IMR-90 (cell line): ENCODE measurements around the gene NHSL1. TPM values are rescaled to one million over a fixed set of nuclear protein-coding genes. Genes with fewer than 3 reads are reported as not detected.

ENCODE experiments used
- ATAC-seq: fragments of 200-7000 bp; cut with Tn5 transposase; 2 replicates; pipeline ENCODE4 v1.9.1; 2020; ENCODE audit warnings: low read depth, mild to moderate bottlenecking, moderate library complexity
- BruUV-seq: library from RNA; stranded (reverse); fragments of 400-500 nt; replicated peaks from 2 replicates; lab custom pipeline; 2021; lab: Mats Ljungman, UMichigan
- CTCF ChIA-PET: fragments of 300-600 bp; formaldehyde crosslinking; extraction: SDS; loops from one replicate; lab custom pipeline; 2021; ENCODE audit warnings: antibody characterized with exemption; lab: Yijun Ruan, JAX
- POLR2A ChIA-PET: fragments of 300-600 bp; sonication (Branson Sonifier 250); formaldehyde crosslinking; loops from one replicate; lab custom pipeline; 2022; ENCODE audit warnings: antibody characterized with exemption; ENCODE audit not compliant: unreplicated experiment; lab: Charles Lee
- DNase-seq: peaks from one replicate; pipeline ENCODE4 v3.0.0; 2013
- H2AFZ ChIP-seq: replicated peaks from 2 replicates; pipeline ENCODE3; 2013; ENCODE audit warnings: low read length, mild to moderate bottlenecking; ENCODE audit not compliant: poor library complexity
- H2AK5ac ChIP-seq: 2 replicates; pipeline ENCODE4 v1.6.1; 2013; ENCODE audit warnings: low read depth, low read length, inconsistent platforms
- H2AK9ac ChIP-seq: replicated peaks from 2 replicates; pipeline ENCODE3; 2013; ENCODE audit warnings: mild to moderate bottlenecking, low read depth, low read length, moderate library complexity; ENCODE audit not compliant: poor library complexity
- H2BK120ac ChIP-seq: 2 replicates; pipeline ENCODE4 v1.6.1; 2013; ENCODE audit warnings: low read depth, low read length, inconsistent platforms
- H2BK15ac ChIP-seq: 3 replicates; pipeline ENCODE4 v1.6.1; 2013; ENCODE audit warnings: low read depth, low read length, inconsistent platforms
- H2BK20ac ChIP-seq: 2 replicates; pipeline ENCODE4 v1.6.1; 2013; ENCODE audit warnings: low read depth, mild to moderate bottlenecking, inconsistent platforms, low read length, moderate library complexity
- H2BK5ac ChIP-seq: 2 replicates; pipeline ENCODE4 v1.6.1; 2013; ENCODE audit warnings: mild to moderate bottlenecking, low read depth, low read length, inconsistent platforms; ENCODE audit not compliant: poor library complexity, severe bottlenecking
- H3K14ac ChIP-seq: replicated peaks from 2 replicates; pipeline ENCODE4 v1.6.1; 2013; ENCODE audit warnings: low read depth, low read length, inconsistent platforms
- H3K18ac ChIP-seq: 2 replicates; pipeline ENCODE4 v1.6.1; 2013; ENCODE audit warnings: low read depth, low read length, control low read depth
- H3K23ac ChIP-seq: 2 replicates; pipeline ENCODE4 v1.6.1; 2013; ENCODE audit warnings: low read depth, low read length, inconsistent platforms
- H3K27ac ChIP-seq: 2 replicates; pipeline ENCODE4 v1.5.1; 2013; ENCODE audit warnings: mild to moderate bottlenecking, control low read depth, low read length; ENCODE audit not compliant: insufficient read depth
- H3K27me3 ChIP-seq: 2 replicates; pipeline ENCODE4 v1.6.1; 2013; ENCODE audit warnings: low read length; ENCODE audit not compliant: control insufficient read depth, insufficient read depth
- H3K36me3 ChIP-seq: 2 replicates; pipeline ENCODE4 v1.6.1; 2013; ENCODE audit warnings: low read length, mixed read lengths; ENCODE audit not compliant: control insufficient read depth, insufficient read depth
- H3K4ac ChIP-seq: 2 replicates; pipeline ENCODE4 v1.6.1; 2013; ENCODE audit warnings: low read depth, low read length, inconsistent platforms
- H3K4me1 ChIP-seq: 2 replicates; pipeline ENCODE4 v1.6.1; 2013; ENCODE audit warnings: low read length, mixed read lengths; ENCODE audit not compliant: control insufficient read depth, insufficient read depth
- H3K4me2 ChIP-seq: 2 replicates; pipeline ENCODE4 v1.6.1; 2013; ENCODE audit warnings: low read depth, mild to moderate bottlenecking, control low read depth, low read length, moderate library complexity
- H3K4me3 ChIP-seq: 2 replicates; pipeline ENCODE4 v1.5.1; 2013; ENCODE audit warnings: low read depth, mild to moderate bottlenecking, control low read depth, low read length, moderate library complexity; ENCODE audit not compliant: insufficient read depth
- H3K56ac ChIP-seq: 2 replicates; pipeline ENCODE4 v1.6.1; 2013; ENCODE audit warnings: low read length, inconsistent platforms; ENCODE audit not compliant: insufficient read depth; ENCODE audit errors: extremely low read depth
- H3K79me1 ChIP-seq, 2 experiments: 2 replicates each; pipeline ENCODE4 v1.6.1; 2013; ENCODE audit warnings: low read length in 2 of 2, inconsistent platforms in 1 of 2, low read depth in 1 of 2
- H3K9ac ChIP-seq: 2 replicates; pipeline ENCODE4 v1.6.1; 2013; ENCODE audit warnings: low read depth, low read length, control low read depth
- H3K9me1 ChIP-seq: 2 replicates; pipeline ENCODE4 v1.6.1; 2013; ENCODE audit warnings: low read length, inconsistent platforms; ENCODE audit not compliant: insufficient read depth
- H3K9me3 ChIP-seq: 2 replicates; pipeline ENCODE4 v1.6.1; 2013; ENCODE audit warnings: low read length; ENCODE audit not compliant: control insufficient read depth, insufficient read depth
- H4K20me1 ChIP-seq: 2 replicates; pipeline ENCODE4 v1.6.1; 2013; ENCODE audit warnings: low read length, inconsistent platforms; ENCODE audit not compliant: insufficient read depth
- H4K5ac ChIP-seq: 2 replicates; pipeline ENCODE4 v1.6.1; 2013; ENCODE audit warnings: mild to moderate bottlenecking, low read depth, low read length, control low read depth
- H4K8ac ChIP-seq, 2 experiments: 2 replicates each; pipeline ENCODE4 v1.6.1; 2013; ENCODE audit warnings: low read depth in 2 of 2, low read length in 2 of 2, control low read depth in 1 of 2, inconsistent platforms in 1 of 2
- H4K91ac ChIP-seq: 2 replicates; pipeline ENCODE4 v1.6.1; 2013; ENCODE audit warnings: low read depth, low read length, inconsistent platforms; ENCODE audit not compliant: insufficient read depth
- BHLHE40 ChIP-seq: fragments of 150-350 bp; IDR thresholded peaks from 2 replicates; pipeline ENCODE4 v1.6.1; 2016; ENCODE audit warnings: mild to moderate bottlenecking, low read depth, low read length
- WGBS, 2 experiments: methylation state at CpG; one replicate each; pipeline versions ENCODE4 v1.1.5 to v1.1.7; 2013; ENCODE audit warnings: missing lambda C conversion rate in 2 of 2; ENCODE audit not compliant: insufficient read length in 1 of 2; ENCODE audit errors: extremely low coverage in 2 of 2; 5-methylcytosine and 5-hydroxymethylcytosine counted together
- dilution Hi-C: fragments of 300-500 bp; cut with HindIII; formaldehyde crosslinking; loops from one replicate; pipeline ENCODE4 v1.14.3; 2018; ENCODE audit warnings: low sequenced_read_pairs; ENCODE audit not compliant: unreplicated experiment
- in situ Hi-C: fragments of 300-500 bp; cut with MboI; formaldehyde crosslinking; loops from 3 replicates; pipeline ENCODE4 v1.14.3; 2019; ENCODE audit warnings: low sequenced_read_pairs, inconsistent platforms, mixed read lengths
- intact Hi-C: fragments of 100-400 bp; cut with micrococcal nuclease; formaldehyde crosslinking; loops from 2 replicates; pipeline ENCODE4 v1.10.0; 2022
- polyA plus RNA-seq, 3 experiments: library from polyadenylated mRNA; depleted of rRNA; stranded (reverse); fragments of >200 nt; gene quantifications; 2 replicates each; pipeline ENCODE4 v1.2.3, GENCODE V29; 2012; ENCODE audit warnings: low replicate concordance in 1 of 3
- total RNA-seq: library from RNA; depleted of rRNA; stranded (reverse); fragments of >200 nt; gene quantifications from 2 replicates; pipeline ENCODE4 v1.2.3, GENCODE V29; 2012
- TF ChIP-seq, protein P1 (sequence below): conservative IDR thresholded peaks from 2 replicates; pipeline ENCODE4 v1.5.1; 2012; ENCODE audit warnings: mild to moderate bottlenecking, low read depth, low read length, improper control_type of control experiment

NHSL1 gene
- total and polyA plus RNA-seq, 2 of the 4 experiments (the other 2 are of a cell fraction) = 5.6 to 7.2 TPM

DNA sequence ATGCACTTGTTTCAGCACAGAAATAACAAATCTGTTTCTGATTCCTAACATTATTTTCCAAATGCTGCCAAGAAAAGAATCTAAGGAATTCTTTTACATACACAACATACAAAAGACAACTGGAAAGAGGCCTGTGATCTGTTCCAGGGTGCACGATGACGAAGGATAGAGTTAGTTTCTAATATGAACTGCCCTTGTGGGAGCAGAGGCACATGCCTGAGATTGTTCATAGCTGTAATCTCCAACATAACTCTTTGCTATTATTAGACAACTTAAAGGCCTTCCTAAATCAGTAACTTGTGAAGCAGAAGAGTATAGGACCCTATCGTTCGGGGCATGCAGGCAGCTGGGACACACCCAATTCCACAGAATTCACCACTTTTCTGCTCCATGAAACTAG lies 41.2 kb upstream of the NHSL1 start:
- Histone ChIP-seq H2AFZ (no peak overlapping the region), H3K36me3 (no peaks in the 10 kb centered on the region), H4K8ac (peak overlapping the region; percentile 78 to 89), H2BK5ac (peak overlapping the region; percentile 96), H2AK5ac (peak overlapping the region; percentile 83; the same call in 1 of the 2 replicates), H4K20me1 (peaks cover 3% of the 10 kb centered on the region; the same call in 1 of the 2 replicates), H3K79me1 (peaks cover 38 to 47% of the 10 kb centered on the region in 2 experiments), H3K4me1 (peaks cover 26% of the 10 kb centered on the region), H4K91ac (peak overlapping the region; percentile 96), H3K56ac (peak overlapping the region; percentile 83; the same call in 1 of the 2 replicates), H3K18ac (peak overlapping the region; percentile 96), H3K14ac (peak overlapping the region; percentile 54), H2BK15ac (peak overlapping the region; percentile 90; the same call in 2 of the 3 replicates), H3K9me3 (no peaks in the 10 kb centered on the region), H4K5ac (peak overlapping the region; percentile 93), H2BK20ac (peak overlapping the region; percentile 86), H3K23ac (peak overlapping the region; percentile 64; the same call in 1 of the 2 replicates), H3K27me3 (no peaks in the 10 kb centered on the region), H2BK120ac (peak overlapping the region; percentile 83), H3K4me2 (peak overlapping the region; percentile 96), H3K9me1 (peaks cover 16% of the 10 kb centered on the region), H3K4ac (peak overlapping the region; percentile 78), H3K27ac (peak overlapping the region; percentile 91), H3K9ac (peak overlapping the region; percentile 27; the same call in 1 of the 2 replicates), H3K4me3 (no peak overlapping the region; the same call in 1 of the 2 replicates), H2AK9ac (peak overlapping the region; percentile 70)
- in situ Hi-C loops = no loop called here
- no TSS peak for BruUV-seq
- DNase-seq (peak; percentile 97), ATAC-seq (peak; percentile 83)
- ChIA-PET CTCF (interaction anchor here (0.5 to 1.2 kb wide), 2 partner anchors 31 to 843 kb away, joined by 4 read pairs; no protein-coding TSS in a partner anchor), POLR2A (no interaction called here)
- intact Hi-C loops = no loop called here
- no CpG with 5 or more reads among the region's 4 CpGs for WGBS, 2 experiments
- TF ChIP-seq, protein P1, sequence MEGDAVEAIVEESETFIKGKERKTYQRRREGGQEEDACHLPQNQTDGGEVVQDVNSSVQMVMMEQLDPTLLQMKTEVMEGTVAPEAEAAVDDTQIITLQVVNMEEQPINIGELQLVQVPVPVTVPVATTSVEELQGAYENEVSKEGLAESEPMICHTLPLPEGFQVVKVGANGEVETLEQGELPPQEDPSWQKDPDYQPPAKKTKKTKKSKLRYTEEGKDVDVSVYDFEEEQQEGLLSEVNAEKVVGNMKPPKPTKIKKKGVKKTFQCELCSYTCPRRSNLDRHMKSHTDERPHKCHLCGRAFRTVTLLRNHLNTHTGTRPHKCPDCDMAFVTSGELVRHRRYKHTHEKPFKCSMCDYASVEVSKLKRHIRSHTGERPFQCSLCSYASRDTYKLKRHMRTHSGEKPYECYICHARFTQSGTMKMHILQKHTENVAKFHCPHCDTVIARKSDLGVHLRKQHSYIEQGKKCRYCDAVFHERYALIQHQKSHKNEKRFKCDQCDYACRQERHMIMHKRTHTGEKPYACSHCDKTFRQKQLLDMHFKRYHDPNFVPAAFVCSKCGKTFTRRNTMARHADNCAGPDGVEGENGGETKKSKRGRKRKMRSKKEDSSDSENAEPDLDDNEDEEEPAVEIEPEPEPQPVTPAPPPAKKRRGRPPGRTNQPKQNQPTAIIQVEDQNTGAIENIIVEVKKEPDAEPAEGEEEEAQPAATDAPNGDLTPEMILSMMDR = no peak
- TF ChIP-seq BHLHE40 = peak; percentile 85; the same call in 1 of the 2 replicates
- dilution Hi-C loops = no loop called here
